Measurements from ENCODE around the gene MMP17.
A peak's percentile ranks its signal among the peaks of the same experiment; 100 is the strongest.

The MMP17 gene

DNA sequence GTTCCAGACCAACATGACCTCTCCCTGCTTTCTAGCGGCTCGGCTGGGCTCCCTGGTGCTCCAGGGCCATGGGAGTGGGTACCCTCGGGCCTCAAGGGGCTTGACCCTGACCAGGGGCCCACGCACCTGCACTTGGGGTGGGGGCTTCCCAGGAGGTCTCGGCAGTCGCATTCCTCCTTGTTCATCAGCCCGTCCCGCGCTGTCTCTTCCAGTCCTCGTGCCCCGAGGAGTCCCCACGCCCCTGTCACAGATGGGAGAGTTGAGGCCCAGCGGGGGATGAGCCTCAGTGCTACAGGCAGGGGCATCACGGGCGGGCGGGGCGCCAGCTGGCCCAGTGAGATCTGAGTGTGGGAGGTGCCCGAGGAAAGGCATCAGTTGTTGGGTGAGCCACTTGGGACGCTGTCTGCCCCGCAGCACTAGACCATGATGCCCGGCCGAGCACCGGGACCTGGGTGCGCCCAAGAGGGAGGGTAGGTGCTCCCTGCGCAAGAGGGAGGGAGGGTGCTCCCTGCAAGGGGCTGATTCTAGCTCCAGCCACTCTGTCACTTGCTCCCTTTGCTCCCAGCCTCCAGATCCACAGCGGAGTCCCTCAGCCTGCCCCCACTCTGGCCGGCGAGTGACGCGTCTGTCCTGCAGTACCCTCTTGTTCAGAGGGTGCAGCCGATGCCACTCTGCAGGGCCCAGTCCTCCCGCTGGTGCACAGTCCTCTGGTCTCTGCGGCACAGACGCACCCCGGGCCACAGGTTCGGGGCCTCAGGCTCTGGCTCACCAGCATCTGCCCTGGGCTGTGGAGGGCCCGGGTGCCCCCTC lies 23.8 kb downstream of the MMP17 start:
- H3K4me3 ChIP-seq (ENCODE audit: low read depth, low read length): no peak overlapping the region
- H3K9me3 ChIP-seq (ENCODE audit: control insufficient read depth, insufficient read depth, low read depth, low read length): no peaks in the 10 kb centered on the region
- no peak overlapping the region for H3K27ac ChIP-seq (ENCODE audit: low read depth, low read length)
- no peak overlapping the region for H3K9ac ChIP-seq (ENCODE audit: low read length)
- peaks cover 7% of the 10 kb centered on the region for H3K4me1 ChIP-seq (ENCODE audit: control insufficient read depth, insufficient read depth, low read length)
- H3K36me3 ChIP-seq (ENCODE audit: control insufficient read depth, insufficient read depth, low read length): peaks cover 3% of the 10 kb centered on the region; the same call in 1 of the 2 replicates
- peaks cover 8% of the 10 kb centered on the region; the same call in 1 of the 2 replicates for H3K27me3 ChIP-seq (ENCODE audit: control insufficient read depth, insufficient read depth, low read length)

DNA sequence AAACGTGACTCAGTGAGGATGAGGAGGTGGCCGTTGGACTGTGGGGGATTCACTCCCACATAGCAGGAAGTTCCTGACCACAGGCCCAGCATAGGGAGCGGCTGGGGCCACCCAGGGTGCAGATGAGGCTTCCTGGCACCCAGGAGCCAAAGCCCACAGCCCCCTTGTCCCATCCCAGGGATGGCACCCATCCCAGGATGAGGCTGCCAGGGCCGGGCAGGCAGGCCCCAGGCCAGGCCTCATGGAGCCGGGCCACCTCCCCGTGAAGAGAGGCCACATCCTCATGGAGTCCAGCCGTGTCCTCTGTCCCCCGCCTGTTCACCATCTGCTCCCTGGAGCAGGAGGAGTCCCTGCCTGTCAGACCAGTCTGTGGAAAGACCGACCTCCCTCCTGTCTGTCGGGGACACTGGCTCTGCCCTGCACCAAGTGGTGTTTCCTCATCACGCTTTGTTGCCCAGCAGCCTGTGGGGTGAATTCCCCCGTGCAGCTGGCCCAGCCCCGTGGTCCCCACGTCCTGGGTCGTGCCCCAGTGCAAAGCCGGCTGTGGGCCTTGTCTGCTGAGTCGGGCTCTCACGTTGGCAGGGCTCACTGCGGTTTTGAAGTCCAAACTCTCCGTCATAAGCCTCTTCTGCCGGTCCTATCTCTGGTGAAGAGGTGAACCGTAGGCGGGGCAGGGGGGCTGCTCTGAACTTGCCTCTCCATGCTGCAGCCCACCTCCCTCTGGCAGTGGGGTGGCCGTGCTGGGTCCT lies 24.5 kb downstream of the MMP17 start:
- peaks cover 8% of the 10 kb centered on the region; the same call in 1 of the 2 replicates for H3K27me3 ChIP-seq (ENCODE audit: control insufficient read depth, insufficient read depth, low read length)
- H3K4me1 ChIP-seq (ENCODE audit: control insufficient read depth, insufficient read depth, low read length): peaks cover 7% of the 10 kb centered on the region
- no peak overlapping the region for H3K4me3 ChIP-seq (ENCODE audit: low read depth, low read length)
- H3K36me3 ChIP-seq (ENCODE audit: control insufficient read depth, insufficient read depth, low read length): peaks cover 3% of the 10 kb centered on the region; the same call in 1 of the 2 replicates
- H3K9me3 ChIP-seq (ENCODE audit: control insufficient read depth, insufficient read depth, low read depth, low read length): no peaks in the 10 kb centered on the region
- no peak overlapping the region for H3K9ac ChIP-seq (ENCODE audit: low read length)
- no peak overlapping the region for H3K27ac ChIP-seq (ENCODE audit: low read depth, low read length)

DNA sequence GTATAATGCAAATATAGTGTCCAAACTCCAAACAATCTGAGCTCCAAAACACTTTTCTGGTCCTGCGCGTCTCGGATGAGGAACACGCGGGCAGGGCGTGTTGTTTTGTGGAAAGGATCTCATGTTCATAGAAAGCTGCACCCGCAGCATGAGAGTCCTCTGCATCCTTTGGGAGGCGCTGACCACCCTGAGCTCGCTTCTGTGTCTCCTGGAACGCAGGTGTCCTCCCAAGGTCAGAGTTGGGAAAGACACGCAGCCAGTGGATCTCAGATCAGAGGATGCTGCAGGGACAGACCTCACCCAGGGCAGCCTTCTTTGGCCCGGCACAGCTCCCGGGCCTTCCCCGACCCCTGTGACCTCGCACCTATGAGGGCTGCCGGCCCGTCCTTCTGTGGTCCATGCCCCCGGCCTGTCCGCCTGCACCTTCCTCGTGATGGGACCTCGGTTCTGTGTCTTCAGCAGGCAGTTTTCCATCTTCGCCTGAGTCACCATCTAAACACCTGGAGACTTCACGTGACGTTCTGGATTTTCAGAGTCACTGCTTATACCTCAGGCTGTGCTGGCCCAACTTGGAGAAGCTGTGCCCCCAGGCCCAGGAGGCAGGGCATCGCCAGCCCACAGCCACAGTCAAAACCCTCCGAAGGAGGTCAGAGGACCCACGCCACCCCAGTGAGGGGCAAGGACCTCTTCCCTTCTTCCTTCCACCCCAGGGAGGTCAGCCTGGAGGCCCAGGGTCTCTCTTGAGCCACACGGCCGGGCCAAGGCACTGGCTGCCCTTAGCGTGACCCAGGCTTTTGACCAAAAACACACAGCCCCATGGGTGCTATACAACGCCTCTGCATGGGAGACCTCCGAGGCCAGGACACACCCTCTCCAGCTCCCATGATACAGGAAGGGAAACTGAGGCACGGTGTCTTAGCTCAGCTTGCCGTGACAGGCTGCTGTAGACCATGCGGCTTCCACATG lies 25.9 kb downstream of the MMP17 start:
- no peak overlapping the region for H3K27ac ChIP-seq (ENCODE audit: low read depth, low read length)
- H3K4me3 ChIP-seq (ENCODE audit: low read depth, low read length): no peak overlapping the region
- H3K9ac ChIP-seq (ENCODE audit: low read length): no peak overlapping the region
- H3K36me3 ChIP-seq (ENCODE audit: control insufficient read depth, insufficient read depth, low read length): no peaks in the 10 kb centered on the region
- H3K27me3 ChIP-seq (ENCODE audit: control insufficient read depth, insufficient read depth, low read length): peaks cover 8% of the 10 kb centered on the region; the same call in 1 of the 2 replicates
- peaks cover 7% of the 10 kb centered on the region for H3K4me1 ChIP-seq (ENCODE audit: control insufficient read depth, insufficient read depth, low read length)
- H3K9me3 ChIP-seq (ENCODE audit: control insufficient read depth, insufficient read depth, low read depth, low read length): no peaks in the 10 kb centered on the region

DNA sequence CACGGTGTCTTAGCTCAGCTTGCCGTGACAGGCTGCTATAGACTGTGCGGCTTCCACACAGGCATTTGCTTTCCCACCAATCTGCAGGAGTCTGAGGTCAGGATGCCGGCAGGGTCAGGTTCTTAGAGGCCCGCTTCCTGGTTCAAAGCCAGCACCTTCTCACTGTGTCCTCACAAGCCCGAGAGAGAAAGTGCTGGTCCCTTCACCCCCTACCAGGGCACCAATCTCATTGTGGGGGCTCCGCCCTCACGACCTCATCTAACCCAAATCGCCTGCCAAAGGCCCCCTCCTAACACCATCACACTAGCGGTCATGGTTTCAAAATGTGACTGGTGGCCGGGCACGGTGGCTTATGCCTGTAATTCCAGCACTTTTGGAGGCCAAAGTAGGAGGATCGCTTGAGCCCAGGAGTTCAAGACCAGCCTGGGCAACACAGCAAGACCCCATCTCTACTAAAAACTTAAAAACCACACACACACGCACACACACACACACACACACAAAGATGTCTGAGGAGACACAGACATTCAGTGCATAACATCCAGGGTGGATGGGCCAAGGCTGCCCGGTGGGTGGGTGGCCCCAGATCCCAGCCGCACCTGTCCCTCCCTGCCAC lies 26.8 kb downstream of the MMP17 start:
- Histone ChIP-seq H3K27me3 (ENCODE audit: control insufficient read depth, insufficient read depth, low read length) (peaks cover 8% of the 10 kb centered on the region; the same call in 1 of the 2 replicates), H3K9me3 (ENCODE audit: control insufficient read depth, insufficient read depth, low read depth, low read length) (no peaks in the 10 kb centered on the region), H3K4me3 (ENCODE audit: low read depth, low read length) (no peak overlapping the region), H3K4me1 (ENCODE audit: control insufficient read depth, insufficient read depth, low read length) (peaks cover 7% of the 10 kb centered on the region), H3K36me3 (ENCODE audit: control insufficient read depth, insufficient read depth, low read length) (no peaks in the 10 kb centered on the region), H3K27ac (ENCODE audit: low read depth, low read length) (no peak overlapping the region), H3K9ac (ENCODE audit: low read length) (no peak overlapping the region)

DNA sequence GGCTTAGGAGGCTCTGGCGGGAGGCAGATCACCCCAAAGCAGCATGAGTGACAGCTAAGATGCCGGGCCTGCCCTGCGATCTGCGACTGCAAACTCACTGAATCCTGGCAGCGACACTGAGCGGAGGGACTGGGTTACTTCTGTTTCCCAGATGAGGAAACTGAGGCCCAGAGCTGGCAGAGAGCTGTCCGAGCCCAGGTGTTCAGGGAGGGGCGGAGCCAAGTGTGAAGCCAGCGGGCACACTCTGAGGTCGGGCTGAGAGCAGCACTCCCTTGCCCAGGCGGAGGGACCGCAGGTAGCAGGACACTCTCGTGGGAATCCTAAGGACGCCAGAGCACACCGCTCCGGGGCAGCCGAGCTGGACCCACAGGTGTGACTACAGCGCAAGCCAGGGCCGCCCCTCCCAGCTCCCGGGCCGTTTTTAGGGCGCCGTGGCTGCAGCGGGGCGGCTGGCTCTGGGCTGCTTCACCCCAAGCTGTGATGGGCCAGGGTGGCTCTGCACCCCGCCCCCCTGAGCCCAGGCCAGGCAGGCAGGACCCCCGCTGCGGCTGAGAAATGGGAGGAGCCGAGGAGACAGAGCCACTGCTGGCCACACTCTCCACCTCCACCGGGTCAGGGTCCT lies 27.4 kb downstream of the MMP17 start:
- H3K36me3 ChIP-seq (ENCODE audit: control insufficient read depth, insufficient read depth, low read length): no peaks in the 10 kb centered on the region
- H3K4me3 ChIP-seq (ENCODE audit: low read depth, low read length): no peak overlapping the region; the same call in 1 of the 2 replicates
- H3K9ac ChIP-seq (ENCODE audit: low read length): no peak overlapping the region
- no peak overlapping the region for H3K27ac ChIP-seq (ENCODE audit: low read depth, low read length)
- peaks cover 11% of the 10 kb centered on the region for H3K4me1 ChIP-seq (ENCODE audit: control insufficient read depth, insufficient read depth, low read length)
- peaks cover 8% of the 10 kb centered on the region; the same call in 1 of the 2 replicates for H3K27me3 ChIP-seq (ENCODE audit: control insufficient read depth, insufficient read depth, low read length)
- H3K9me3 ChIP-seq (ENCODE audit: control insufficient read depth, insufficient read depth, low read depth, low read length): no peaks in the 10 kb centered on the region

DNA sequence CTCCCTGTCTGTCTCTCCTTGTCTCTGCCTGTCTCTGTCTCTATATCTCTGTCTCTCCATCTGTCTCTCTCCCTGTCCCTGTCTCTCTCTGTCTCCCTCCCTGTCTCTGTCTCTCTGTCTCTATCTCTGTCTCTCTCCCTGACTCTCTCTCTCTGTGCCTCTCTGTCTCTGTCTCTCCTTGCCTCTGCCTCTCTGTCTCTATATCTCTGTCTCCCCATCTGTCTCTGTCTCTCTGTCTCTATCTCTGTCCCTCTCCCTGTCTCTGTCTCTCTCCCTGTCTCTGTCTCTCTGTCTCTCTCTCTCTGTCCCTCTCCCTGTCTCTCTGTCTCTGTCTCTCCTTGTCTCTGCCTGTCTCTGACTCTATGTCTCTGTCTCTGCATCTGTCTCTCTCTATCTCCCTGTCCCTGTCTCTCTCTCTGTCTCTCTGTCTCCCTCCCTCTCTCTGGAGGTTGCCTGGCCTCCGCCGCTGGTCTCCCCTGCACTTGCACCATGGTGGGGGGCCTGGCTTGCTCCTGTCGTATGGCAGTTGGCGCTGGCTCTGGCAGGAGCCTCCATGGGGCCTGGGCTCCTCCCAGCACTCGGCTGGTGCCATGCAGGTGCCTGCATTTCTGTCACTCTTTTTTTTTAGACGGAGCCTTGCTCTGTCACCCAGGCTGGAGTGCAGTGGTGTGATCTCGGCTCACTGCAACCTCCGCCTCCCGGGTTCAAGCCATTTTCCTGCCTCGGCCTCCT lies 28.3 kb downstream of the MMP17 start:
- Histone ChIP-seq H3K9ac (ENCODE audit: low read length) (no peak overlapping the region), H3K36me3 (ENCODE audit: control insufficient read depth, insufficient read depth, low read length) (no peaks in the 10 kb centered on the region), H3K27me3 (ENCODE audit: control insufficient read depth, insufficient read depth, low read length) (peaks cover 8% of the 10 kb centered on the region; the same call in 1 of the 2 replicates), H3K9me3 (ENCODE audit: control insufficient read depth, insufficient read depth, low read depth, low read length) (no peaks in the 10 kb centered on the region), H3K27ac (ENCODE audit: low read depth, low read length) (no peak overlapping the region), H3K4me1 (ENCODE audit: control insufficient read depth, insufficient read depth, low read length) (peaks cover 17% of the 10 kb centered on the region), H3K4me3 (ENCODE audit: low read depth, low read length) (no peak overlapping the region; the same call in 1 of the 2 replicates)

DNA sequence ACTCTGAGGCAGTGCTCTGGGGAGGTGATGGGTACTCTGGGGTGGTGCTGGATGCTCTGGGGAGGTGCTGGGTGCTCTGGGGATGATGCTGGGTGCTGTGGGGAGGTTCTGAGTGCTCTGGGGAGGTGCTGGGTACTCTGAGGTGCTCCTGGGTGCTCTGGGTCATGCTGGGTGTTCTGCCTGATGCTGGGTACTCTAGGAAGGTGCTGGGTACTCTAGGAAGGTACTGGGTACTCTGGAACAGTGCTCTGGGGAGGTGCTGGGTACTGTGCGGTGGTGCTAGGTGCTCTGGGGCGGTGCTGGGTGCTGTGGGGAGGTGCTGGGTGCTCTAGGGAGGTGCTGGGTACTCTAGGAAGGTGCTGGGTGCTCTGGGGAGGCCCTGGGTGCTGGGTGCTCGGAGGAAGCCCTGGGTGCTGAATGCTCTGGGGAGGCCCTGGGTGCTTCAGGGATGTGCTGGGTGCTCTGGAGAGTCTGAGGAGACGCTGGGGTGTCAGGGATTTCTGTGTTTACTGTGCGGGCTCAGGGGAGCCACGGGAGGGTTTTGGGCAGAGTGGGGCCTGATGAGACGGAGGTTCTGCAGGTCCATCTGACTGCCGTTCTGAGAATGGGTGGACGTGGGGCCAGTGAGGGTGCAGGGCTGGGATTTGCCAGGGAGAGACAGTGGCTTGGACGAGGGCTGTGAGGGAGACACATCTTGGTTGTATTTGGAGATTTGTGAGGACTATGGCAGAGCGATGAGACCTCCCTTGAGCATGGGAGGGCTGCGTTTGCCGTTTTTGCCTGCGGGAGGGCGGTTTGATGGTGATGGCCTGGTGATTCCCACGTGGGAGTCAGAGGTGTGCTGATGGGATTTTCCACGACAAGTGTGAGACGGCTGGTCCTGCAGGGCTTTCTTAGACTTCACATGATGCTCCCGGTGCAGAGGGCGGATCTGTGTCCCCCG lies 30.0 kb downstream of the MMP17 start:
- Histone ChIP-seq H3K9me3 (ENCODE audit: control insufficient read depth, insufficient read depth, low read depth, low read length) (no peaks in the 10 kb centered on the region), H3K36me3 (ENCODE audit: control insufficient read depth, insufficient read depth, low read length) (no peaks in the 10 kb centered on the region), H3K9ac (ENCODE audit: low read length) (no peak overlapping the region), H3K27me3 (ENCODE audit: control insufficient read depth, insufficient read depth, low read length) (peaks cover 8% of the 10 kb centered on the region; the same call in 1 of the 2 replicates), H3K27ac (ENCODE audit: low read depth, low read length) (no peak overlapping the region), H3K4me1 (ENCODE audit: control insufficient read depth, insufficient read depth, low read length) (peaks cover 22% of the 10 kb centered on the region), H3K4me3 (ENCODE audit: low read depth, low read length) (no peak overlapping the region)

DNA sequence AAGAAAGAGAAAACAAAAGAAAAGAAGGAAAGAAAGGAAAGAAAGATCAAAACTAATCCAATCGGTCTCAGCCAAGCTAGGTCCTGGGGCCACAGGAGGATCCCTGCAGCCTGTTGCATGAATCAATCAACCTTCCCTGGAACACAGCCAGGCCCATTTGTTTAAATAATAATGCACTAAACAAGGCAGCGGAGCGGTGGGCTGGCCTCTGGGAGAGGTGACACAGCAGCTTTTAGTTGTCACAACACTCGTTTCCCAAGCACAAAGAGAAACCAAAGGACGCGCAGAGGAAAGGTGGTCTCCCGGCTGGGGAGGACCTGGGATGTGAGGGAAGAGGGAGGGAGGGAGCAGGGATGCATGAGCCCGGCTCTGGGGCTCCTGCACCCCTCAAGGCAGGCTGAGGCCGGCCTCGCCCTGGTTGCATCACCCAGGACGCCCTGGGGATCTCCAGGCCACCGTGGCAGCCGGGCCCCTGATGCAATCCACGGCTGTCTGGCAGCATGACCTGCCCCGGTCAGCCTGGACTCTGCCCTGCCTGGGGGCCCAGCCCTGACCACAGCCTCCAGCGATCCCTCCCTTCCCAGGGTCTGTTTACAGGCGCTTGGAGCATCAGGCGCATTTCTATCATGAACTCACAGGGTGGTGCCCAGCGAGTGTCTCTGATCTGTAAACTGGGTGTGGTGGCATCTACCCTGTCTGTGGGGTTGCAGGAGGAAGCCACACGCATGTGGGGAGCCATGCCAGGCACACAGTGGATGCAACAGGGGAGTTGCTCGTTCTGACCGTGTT lies 32.5 kb downstream of the MMP17 start:
- Histone ChIP-seq H3K4me3 (ENCODE audit: low read depth, low read length) (peak overlapping the region; percentile 3; the same call in 1 of the 2 replicates), H3K27ac (ENCODE audit: low read depth, low read length) (peak overlapping the region; percentile 84), H3K4me1 (ENCODE audit: control insufficient read depth, insufficient read depth, low read length) (peaks cover 29% of the 10 kb centered on the region), H3K9me3 (ENCODE audit: control insufficient read depth, insufficient read depth, low read depth, low read length) (no peaks in the 10 kb centered on the region), H3K27me3 (ENCODE audit: control insufficient read depth, insufficient read depth, low read length) (peaks cover 8% of the 10 kb centered on the region; the same call in 1 of the 2 replicates), H3K9ac (ENCODE audit: low read length) (peak overlapping the region; percentile 77), H3K36me3 (ENCODE audit: control insufficient read depth, insufficient read depth, low read length) (no peaks in the 10 kb centered on the region)
